Uterus (tissue), 2 donors: ENCODE measurements around the gene APOBEC3F.
"Not testable (repeated sequence)": the region's sequence is repeated elsewhere in the genome, so short reads cannot be mapped to it uniquely, and the experiment has no call there.

Experiments used
- POLR2A ChIP-seq, 2 donors: fragments of 450-650 bp; IDR thresholded peaks; one replicate each; pipeline ENCODE4 v1.6.1; 2016; ENCODE audit warnings: antibody characterized with exemption in 2 of 2, mild to moderate bottlenecking in 1 of 2, moderate library complexity in 1 of 2
- TF ChIP-seq, protein P1 (sequence below), 4 experiments: fragments of 200-600 bp in 2 of 4; fragments of 450-650 bp in 2 of 4; sonication (generic) in 2 of 4; IDR thresholded peaks; one replicate each; pipeline ENCODE4 v1.5.1; 2016 to 2019; ENCODE audit warnings: antibody characterized with exemption in 4 of 4, mild to moderate bottlenecking in 2 of 4, moderate library complexity in 1 of 4

DNA sequence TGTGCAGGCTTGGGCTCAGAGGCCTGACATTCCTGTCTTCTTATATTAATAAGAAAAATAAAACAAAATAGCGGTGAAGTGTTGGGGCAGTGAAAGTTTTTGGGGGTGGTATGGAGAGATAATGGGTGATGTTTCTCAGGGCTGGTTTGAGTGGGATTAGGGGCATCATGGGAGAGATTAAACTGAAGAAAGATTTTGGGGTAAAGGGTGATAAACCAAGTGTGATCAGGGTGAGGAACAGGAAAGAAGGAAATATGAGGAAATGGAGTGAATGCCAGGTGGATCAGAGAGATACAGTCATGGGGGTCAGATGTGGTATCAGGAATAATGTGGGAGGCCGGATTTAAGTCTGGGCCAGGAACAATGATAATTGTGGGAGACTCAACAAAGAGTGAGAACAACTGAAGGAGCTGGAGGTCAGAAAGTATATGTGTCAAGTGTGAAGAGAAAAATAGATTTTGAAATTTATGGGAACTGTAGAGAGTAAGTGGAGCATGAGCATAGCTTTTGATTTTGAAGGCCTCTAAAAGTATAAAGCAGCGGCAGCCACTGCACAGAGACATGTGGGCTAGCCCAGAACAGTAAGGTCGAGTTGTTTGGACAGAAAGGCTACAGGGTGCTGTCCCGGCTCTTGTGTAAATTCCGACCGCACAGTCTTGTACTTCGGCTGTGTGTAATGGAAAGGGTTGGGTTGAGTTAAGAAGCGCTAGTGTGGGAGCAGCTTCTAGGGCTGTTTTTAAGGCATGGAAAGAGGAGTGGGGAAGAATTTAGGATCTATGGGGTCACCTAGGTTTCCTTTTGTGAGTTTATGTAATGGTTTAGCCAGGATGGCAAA, 26.0 kb downstream of the APOBEC3F start:
- TF ChIP-seq, protein P1, sequence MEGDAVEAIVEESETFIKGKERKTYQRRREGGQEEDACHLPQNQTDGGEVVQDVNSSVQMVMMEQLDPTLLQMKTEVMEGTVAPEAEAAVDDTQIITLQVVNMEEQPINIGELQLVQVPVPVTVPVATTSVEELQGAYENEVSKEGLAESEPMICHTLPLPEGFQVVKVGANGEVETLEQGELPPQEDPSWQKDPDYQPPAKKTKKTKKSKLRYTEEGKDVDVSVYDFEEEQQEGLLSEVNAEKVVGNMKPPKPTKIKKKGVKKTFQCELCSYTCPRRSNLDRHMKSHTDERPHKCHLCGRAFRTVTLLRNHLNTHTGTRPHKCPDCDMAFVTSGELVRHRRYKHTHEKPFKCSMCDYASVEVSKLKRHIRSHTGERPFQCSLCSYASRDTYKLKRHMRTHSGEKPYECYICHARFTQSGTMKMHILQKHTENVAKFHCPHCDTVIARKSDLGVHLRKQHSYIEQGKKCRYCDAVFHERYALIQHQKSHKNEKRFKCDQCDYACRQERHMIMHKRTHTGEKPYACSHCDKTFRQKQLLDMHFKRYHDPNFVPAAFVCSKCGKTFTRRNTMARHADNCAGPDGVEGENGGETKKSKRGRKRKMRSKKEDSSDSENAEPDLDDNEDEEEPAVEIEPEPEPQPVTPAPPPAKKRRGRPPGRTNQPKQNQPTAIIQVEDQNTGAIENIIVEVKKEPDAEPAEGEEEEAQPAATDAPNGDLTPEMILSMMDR (IDR thresholded peaks at IDR 0.05): not testable (repeated sequence)
- TF ChIP-seq POLR2A (IDR thresholded peaks at IDR 0.05): not testable (repeated sequence)
